Pancreas (tissue), 10 donors: Measurements from ENCODE around the gene NLGN1. TPM values are rescaled to one million over a fixed set of nuclear protein-coding genes. Genes with fewer than 3 reads are reported as not detected.

Source experiments
- ATAC-seq, 4 donors: fragments of 200-7000 bp; cut with Tn5 transposase; one replicate each; pipeline versions ENCODE4 v1.8.0 to v1.9.1; 2020; ENCODE audit warnings: mild to moderate bottlenecking in 4 of 4, moderate library complexity in 4 of 4
- DNase-seq, 6 donors: peaks; one replicate each; pipeline ENCODE4 v3.0.0-alpha.2; 2020
- FAIRE-seq: peaks from 2 replicates; lab custom pipeline; 2012; peaks lifted over from hg19 to GRCh38; lab: Jason Lieb, UNC
- H3K27ac ChIP-seq, 4 donors: fragments of 200-600 bp; sonication (generic); 1 replicate in 3 of 4; 2 replicates in 1 of 4; pipeline versions ENCODE4 v1.5.0 to v1.8.0; 2020
- H3K27me3 ChIP-seq, 4 donors: fragments of 200-600 bp; one replicate each; pipeline ENCODE4 v1.8.0; 2021
- H3K36me3 ChIP-seq, 3 donors: fragments of 200-600 bp; sonication (generic) in 1 of 3; one replicate each; pipeline versions ENCODE4 v1.5.0 to v1.8.0; 2020 to 2021
- H3K4me1 ChIP-seq, 3 donors: fragments of 200-600 bp; one replicate each; pipeline ENCODE4 v1.8.0; 2021
- H3K4me3 ChIP-seq, 4 donors: fragments of 200-600 bp; sonication (generic) in 2 of 4; one replicate each; pipeline versions ENCODE4 v1.5.0 to v1.8.0; 2020 to 2021
- H3K9me3 ChIP-seq, 4 donors: fragments of 200-600 bp; one replicate each; pipeline ENCODE4 v1.8.0; 2021
- CTCF ChIP-seq, 4 donors: fragments of 200-600 bp; sonication (generic) in 3 of 4; IDR thresholded peaks; one replicate each; pipeline versions ENCODE4 v1.5.0 to v1.8.0; 2021; ENCODE audit warnings: antibody characterized with exemption in 4 of 4
- WGBS, 2 donors: extraction: QIAGEN DNeasy Blood & Tissue Kit; methylation state at CpG; one replicate each; pipeline ENCODE4 v1.1.7; 2013; 5-methylcytosine and 5-hydroxymethylcytosine counted together
- intact Hi-C, 3 donors: fragments of 100-400 bp; cut with DNase I; formaldehyde crosslinking; loops; one replicate each; pipeline versions ENCODE4 v1.11.1 to v1.14.2; 2022
- polyA plus RNA-seq, 2 donors: library from polyadenylated mRNA; stranded (reverse); fragments of 200-250 nt; gene quantifications; one replicate each; pipeline ENCODE4 v1.2.3, GENCODE V29; 2013
- total RNA-seq, 6 donors: library from RNA; stranded (reverse); fragmentation: NEBNext Ultra II Directional in 4 of 6; extraction: Animal tissue kit (Norgen Biotek cat#: 25700) in 4 of 6; gene quantifications; one replicate each; pipeline versions ENCODE4 v1.2.1 to v1.2.4, GENCODE V29; 2021 to 2023
- donor health status: healthy with polysubstance abuse.
- donor health status: DM: no; HTN: no; CAD: no; lungs with moderate emphysema.
- donor health status: DM: no; HTN: no; CAD: no.
- donor health status: control.
- donor health status: control.
- donor health status: Bipolar disorder and iron deficiency.
- donor health status: DM: yes; HTN: yes; CAD: no.
- donor health status: DM: no; HTN: no; CAD: no.
- donor health status: DM: no; HTN: no; CAD: no.
- donor health status: DM: yes; HTN: yes; CAD: no.

The NLGN1 gene
- total and polyA plus RNA-seq, 8 donors: 0.49 to 2.3 (median 0.84) TPM

GRCh38 chr3:173660645-173661299 lies 263.2 kb downstream of the NLGN1 start:
- WGBS, 2 donors: 57 to 68% methylated on average over 3 of the region's 3 CpGs
- H3K27me3 ChIP-seq: no peaks in the 10 kb centered on the region
- H3K9me3 ChIP-seq: no peaks in the 10 kb centered on the region
- no peak for DNase-seq
- no peaks in the 10 kb centered on the region for H3K36me3 ChIP-seq
- no peak overlapping the region for H3K4me3 ChIP-seq
- ATAC-seq: no peak
- no peak for FAIRE-seq
- no peak overlapping the region for H3K27ac ChIP-seq
- no peak for TF ChIP-seq CTCF (IDR thresholded peaks at IDR 0.05)
- intact Hi-C loops: no loop called here
- H3K4me1 ChIP-seq: no peaks in the 10 kb centered on the region

- ATAC-seq: no peak
- Histone ChIP-seq H3K4me1 (no peaks in the 10 kb centered on the region), H3K27me3 (no peaks in the 10 kb centered on the region), H3K4me3 (no peak overlapping the region), H3K27ac (no peak overlapping the region), H3K36me3 (no peaks in the 10 kb centered on the region), H3K9me3 (no peaks in the 10 kb centered on the region)
- DNase-seq: no peak
- FAIRE-seq: no peak
- WGBS, 2 donors: 69 to 71% methylated on average over 1 of the region's 1 CpG
- no peak for TF ChIP-seq CTCF (IDR thresholded peaks at IDR 0.05)
- intact Hi-C loops: no loop called here
Observed at GRCh38 chr3:173663696-173664111, 266.2 kb downstream of the NLGN1 start.

- FAIRE-seq (no peak), DNase-seq (no peak), ATAC-seq (no peak)
- Histone ChIP-seq H3K27ac (no peak overlapping the region), H3K4me3 (no peak overlapping the region), H3K4me1 (no peaks in the 10 kb centered on the region), H3K9me3 (no peaks in the 10 kb centered on the region), H3K27me3 (no peaks in the 10 kb centered on the region), H3K36me3 (no peaks in the 10 kb centered on the region)
- intact Hi-C loops: no loop called here
- 20 to 35% methylated on average over 1 of the region's 1 CpG for WGBS, 2 donors
- TF ChIP-seq CTCF (IDR thresholded peaks at IDR 0.05): no peak
Observed at GRCh38 chr3:173676094-173676493, 278.6 kb downstream of the NLGN1 start.

GRCh38 chr3:173681188-173681678 lies 283.7 kb downstream of the NLGN1 start:
- no peak overlapping the region for H3K27ac ChIP-seq
- ATAC-seq (no peak), FAIRE-seq (no peak), DNase-seq (no peak)
- no peak for TF ChIP-seq CTCF (IDR thresholded peaks at IDR 0.05)
- no peaks in the 10 kb centered on the region for H3K4me1 ChIP-seq
- WGBS, 2 donors: 96 to 97% methylated on average over 1 of the region's 1 CpG
- H3K36me3 ChIP-seq: no peaks in the 10 kb centered on the region
- intact Hi-C loops: no loop called here
- H3K9me3 ChIP-seq: no peaks in the 10 kb centered on the region
- no peak overlapping the region for H3K4me3 ChIP-seq
- no peaks in the 10 kb centered on the region for H3K27me3 ChIP-seq

- no peak for TF ChIP-seq CTCF (IDR thresholded peaks at IDR 0.05)
- H3K27me3 ChIP-seq: no peaks in the 10 kb centered on the region
- 52 to 53% methylated on average over 2 of the region's 2 CpGs for WGBS, 2 donors
- intact Hi-C loops: no loop called here
- FAIRE-seq (no peak), DNase-seq (no peak), ATAC-seq (peak in 1 of 4 donors; percentile 29)
- no peak overlapping the region for H3K27ac ChIP-seq
- H3K36me3 ChIP-seq: no peaks in the 10 kb centered on the region
- H3K4me3 ChIP-seq: no peak overlapping the region
- H3K4me1 ChIP-seq: no peaks in the 10 kb centered on the region
- H3K9me3 ChIP-seq: no peaks in the 10 kb centered on the region
Observed at GRCh38 chr3:173685456-173685855, 287.9 kb downstream of the NLGN1 start.
